ENCODE measurements around the gene PKNOX2.

PKNOX2 gene

GRCh38 chr11:125425601-125426000 lies 261.1 kb downstream of the PKNOX2 start:
- no peak for DNase-seq

GRCh38 chr11:125426818-125427528 lies 262.4 kb downstream of the PKNOX2 start:
- no peak for DNase-seq

- no peak for DNase-seq
Measured at GRCh38 chr11:125428486-125429173, 264.1 kb downstream of the PKNOX2 start.

GRCh38 chr11:125429174-125429707 lies 264.7 kb downstream of the PKNOX2 start:
- DNase-seq = no peak

- no peak for DNase-seq
Measured at GRCh38 chr11:125429807-125430678, 265.5 kb downstream of the PKNOX2 start.

GRCh38 chr11:125431009-125431408 lies 266.5 kb downstream of the PKNOX2 start:
- DNase-seq = no peak

- no peak for DNase-seq
Measured at GRCh38 chr11:125431481-125431880, 266.9 kb downstream of the PKNOX2 start.

GRCh38 chr11:125433454-125434121 lies 269.0 kb downstream of the PKNOX2 start:
- DNase-seq = no peak

- DNase-seq = no peak
Measured at GRCh38 chr11:125435461-125436238, 271.1 kb downstream of the PKNOX2 start.

GRCh38 chr11:125441648-125442410 lies 277.3 kb downstream of the PKNOX2 start:
- no peak for DNase-seq

- DNase-seq = no peak
Measured at GRCh38 chr11:125442946-125443345, 278.4 kb downstream of the PKNOX2 start.

- no peak for DNase-seq
Measured at GRCh38 chr11:125443767-125444311, 279.3 kb downstream of the PKNOX2 start.

- no peak for DNase-seq
Measured at GRCh38 chr11:125445731-125446130, 281.2 kb downstream of the PKNOX2 start.

GRCh38 chr11:125446279-125446678 lies 281.7 kb downstream of the PKNOX2 start:
- no peak for DNase-seq

GRCh38 chr11:125447721-125448120 lies 283.2 kb downstream of the PKNOX2 start:
- DNase-seq = no peak

GRCh38 chr11:125448136-125448535 lies 283.6 kb downstream of the PKNOX2 start:
- DNase-seq = no peak

- DNase-seq = no peak
Measured at GRCh38 chr11:125449565-125449964, 285.0 kb downstream of the PKNOX2 start.

GRCh38 chr11:125451400-125452124 lies 287.0 kb downstream of the PKNOX2 start:
- no peak for DNase-seq

GRCh38 chr11:125452125-125452470 lies 287.5 kb downstream of the PKNOX2 start:
- DNase-seq = no peak

GRCh38 chr11:125454047-125454446 lies 289.5 kb downstream of the PKNOX2 start:
- DNase-seq = no peak
